Activated CD8-positive, alpha-beta memory T cell treated with anti-CD3 and anti-CD28 coated beads, Interleukin-2, amount 10 ng/mL, durations not matched to agents 7 days and 5 days (primary cell): ENCODE results near the gene KRT79. TPM values are rescaled to one million over a fixed set of nuclear protein-coding genes. Genes with fewer than 3 reads are reported as not detected.
"Not testable (repeated sequence)": the region's sequence is repeated elsewhere in the genome, so short reads cannot be mapped to it uniquely, and the experiment has no call there.

Experiments
- ATAC-seq: fragments of 150-1000 bp; cut with Tn5 transposase; one replicate; pipeline ENCODE4 v1.10.0; 2021; ENCODE audit warnings: moderate library complexity
- CTCF ChIA-PET: fragments of 350-600 bp; sonication (Branson Sonifier 250); formaldehyde crosslinking; loops from one replicate; lab custom pipeline; 2021; ENCODE audit warnings: antibody characterized with exemption; lab: Charles Lee
- DNase-seq: peaks from one replicate; pipeline ENCODE4 v3.0.0-alpha.2; 2020
- H3K27ac Mint-ChIP-seq: one replicate; pipeline ENCODE4 v1.8.0; 2021; ENCODE audit warnings: mild to moderate bottlenecking, mixed read lengths
- H3K27me3 Mint-ChIP-seq: one replicate; pipeline ENCODE4 v1.8.0; 2021; ENCODE audit warnings: mixed read lengths
- H3K36me3 Mint-ChIP-seq: one replicate; pipeline ENCODE4 v1.8.0; 2021; ENCODE audit warnings: mild to moderate bottlenecking, mixed read lengths
- H3K4me1 Mint-ChIP-seq: one replicate; pipeline ENCODE4 v1.8.0; 2021; ENCODE audit warnings: mixed read lengths
- H3K4me3 Mint-ChIP-seq: one replicate; pipeline ENCODE4 v1.8.0; 2021; ENCODE audit warnings: mild to moderate bottlenecking, moderate library complexity, mixed read lengths
- H3K9me3 Mint-ChIP-seq: one replicate; pipeline ENCODE4 v1.8.0; 2022; ENCODE audit warnings: low read depth, mixed read lengths
- total RNA-seq, 2 experiments: library from RNA; stranded (reverse); gene quantifications; one replicate each; pipeline ENCODE4 v1.2.3, GENCODE V29; 2021

Gene KRT79
- total RNA-seq, 2 experiments from 2014 or later: 0.23 TPM; not detected in 1

DNA sequence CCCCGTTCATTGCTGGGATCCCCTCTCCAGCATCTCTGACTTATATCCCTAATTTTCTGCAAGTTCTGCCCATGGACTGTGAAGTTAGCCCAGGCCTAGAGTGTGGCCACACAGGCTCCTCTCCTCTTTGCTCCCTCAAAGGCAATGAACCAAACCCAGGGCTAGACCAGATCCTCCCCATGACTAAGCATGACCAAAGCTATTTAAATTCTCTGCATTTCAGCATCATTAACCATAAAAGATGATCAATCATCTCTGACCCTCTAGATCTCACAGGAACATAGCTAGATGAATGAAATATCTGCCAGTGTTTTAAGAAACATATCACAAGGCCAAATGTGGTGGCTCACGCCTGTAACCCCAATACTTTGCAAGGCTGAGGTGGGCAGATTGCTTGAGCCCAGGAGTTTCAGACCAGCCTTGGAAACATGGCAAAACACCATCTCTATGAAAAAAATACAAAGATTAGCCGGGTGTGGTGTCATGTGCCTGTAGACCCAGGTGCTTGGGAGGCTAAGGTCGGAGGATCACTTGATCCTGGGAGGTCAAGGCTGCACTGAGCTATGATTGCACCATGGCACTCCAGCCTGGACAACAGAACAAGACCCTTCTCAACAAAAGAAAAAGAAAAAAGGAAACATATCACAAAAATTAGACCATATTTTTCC is 36.0 kb downstream of the KRT79 start:
- H3K4me3 Mint-ChIP-seq: no peak overlapping the region
- H3K36me3 Mint-ChIP-seq: no peaks in the 10 kb centered on the region
- H3K9me3 Mint-ChIP-seq: no peaks in the 10 kb centered on the region
- no peak overlapping the region for H3K27ac Mint-ChIP-seq
- DNase-seq: no peak
- CTCF ChIA-PET: no interaction called here
- H3K4me1 Mint-ChIP-seq: peaks cover 7% of the 10 kb centered on the region
- ATAC-seq: no peak
- peaks cover 9% of the 10 kb centered on the region for H3K27me3 Mint-ChIP-seq

DNA sequence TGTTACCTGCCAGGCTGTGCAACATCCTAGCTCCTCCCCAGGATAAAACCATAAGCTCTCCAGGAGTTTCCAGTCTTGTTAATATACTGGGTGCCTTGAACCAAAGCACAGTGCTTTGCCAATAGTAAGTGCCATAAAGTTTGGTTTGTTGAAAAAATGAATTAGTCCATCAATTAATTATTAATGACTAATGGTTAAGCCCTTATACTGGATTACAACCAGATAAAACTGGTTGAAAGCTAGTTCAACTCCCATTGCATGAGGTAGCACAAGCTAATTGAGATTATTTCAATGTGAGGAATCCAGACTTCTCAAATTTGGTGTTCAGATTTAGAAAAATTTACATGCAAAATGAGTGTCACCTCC is 36.6 kb downstream of the KRT79 start:
- ATAC-seq: no peak
- CTCF ChIA-PET: no interaction called here
- H3K27ac Mint-ChIP-seq: no peak overlapping the region
- peaks cover 8% of the 10 kb centered on the region for H3K27me3 Mint-ChIP-seq
- no peaks in the 10 kb centered on the region for H3K36me3 Mint-ChIP-seq
- H3K4me1 Mint-ChIP-seq: peaks cover 7% of the 10 kb centered on the region
- no peaks in the 10 kb centered on the region for H3K9me3 Mint-ChIP-seq
- no peak overlapping the region for H3K4me3 Mint-ChIP-seq
- DNase-seq: no peak

GRCh38 chr12:52796839-52797528 is 37.1 kb downstream of the KRT79 start:
- H3K36me3 Mint-ChIP-seq: no peaks in the 10 kb centered on the region
- no peaks in the 10 kb centered on the region for H3K9me3 Mint-ChIP-seq
- no peak overlapping the region for H3K4me3 Mint-ChIP-seq
- H3K27me3 Mint-ChIP-seq: peaks cover 8% of the 10 kb centered on the region
- no peak for ATAC-seq
- H3K4me1 Mint-ChIP-seq: peaks cover 7% of the 10 kb centered on the region
- H3K27ac Mint-ChIP-seq: no peak overlapping the region
- no peak for DNase-seq
- CTCF ChIA-PET: no interaction called here

DNA sequence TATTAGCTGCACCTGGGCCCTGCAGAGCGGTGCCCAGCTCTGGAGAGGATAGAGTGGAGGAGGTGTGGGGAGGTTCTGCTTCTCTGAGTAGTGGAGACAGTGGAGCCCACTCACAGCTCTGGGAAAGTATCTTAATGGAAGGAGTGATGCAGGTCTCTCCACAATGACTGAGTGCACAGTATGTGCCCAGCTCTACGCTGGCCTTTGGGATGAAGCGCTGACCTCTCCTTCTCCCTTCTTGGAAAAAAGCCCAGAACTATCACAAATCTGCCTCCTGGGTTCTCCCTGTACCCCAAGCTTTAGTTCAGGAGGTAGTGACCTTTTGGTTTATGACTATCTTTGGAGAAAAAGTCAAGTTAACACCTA is 37.7 kb downstream of the KRT79 start:
- Mint-ChIP-seq H3K4me1 (peaks cover 7% of the 10 kb centered on the region), H3K36me3 (no peaks in the 10 kb centered on the region), H3K27me3 (peaks cover 12% of the 10 kb centered on the region), H3K9me3 (no peaks in the 10 kb centered on the region), H3K27ac (no peak overlapping the region), H3K4me3 (no peak overlapping the region)
- no peak for DNase-seq
- ATAC-seq: no peak
- CTCF ChIA-PET: no interaction called here

- Mint-ChIP-seq H3K36me3 (no peaks in the 10 kb centered on the region), H3K27ac (no peak within 1 kb of the TSS), H3K4me3 (no peak within 1 kb of the TSS), H3K27me3 (peaks cover 13% of the 10 kb centered on the region), H3K9me3 (no peaks in the 10 kb centered on the region), H3K4me1 (peaks cover 7% of the 10 kb centered on the region)
- ATAC-seq (no peak), DNase-seq (no peak)
- CTCF ChIA-PET: no interaction called here
Measured at GRCh38 chr12:52795694-52796428, 38.2 kb downstream of the KRT79 start, which contains the start of gene KRT3. KRT3 (minus strand) TSS chr12:52796117; CDS start chr12:52796042, 75 bp downstream.

DNA sequence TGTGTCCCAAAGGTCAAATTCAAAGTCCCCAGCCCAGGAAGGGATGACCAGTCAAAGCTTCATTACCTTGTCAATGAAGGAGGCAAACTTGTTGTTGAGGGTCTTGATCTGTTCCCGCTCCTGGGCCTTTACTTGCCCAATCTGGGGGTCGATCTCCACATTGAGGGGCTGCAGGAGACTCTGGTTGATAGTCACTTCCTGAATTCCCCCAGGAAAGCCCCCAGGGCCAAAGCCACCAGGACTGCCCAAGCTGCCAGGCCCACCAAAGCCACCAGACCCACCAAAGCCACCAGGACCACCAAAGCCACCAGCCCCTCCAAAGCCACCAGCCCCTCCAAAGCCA is 38.8 kb downstream of the KRT79 start:
- H3K4me3 Mint-ChIP-seq, ATAC-seq, DNase-seq, H3K9me3 Mint-ChIP-seq, CTCF ChIA-PET, H3K4me1 Mint-ChIP-seq, H3K36me3 Mint-ChIP-seq, H3K27ac Mint-ChIP-seq: not testable (repeated sequence)
- H3K27me3 Mint-ChIP-seq: peaks cover 18% of the 10 kb centered on the region

GRCh38 chr12:52794479-52795331 is 39.4 kb downstream of the KRT79 start:
- H3K36me3 Mint-ChIP-seq: no peaks in the 10 kb centered on the region
- H3K9me3 Mint-ChIP-seq: no peaks in the 10 kb centered on the region
- H3K4me1 Mint-ChIP-seq: peaks cover 7% of the 10 kb centered on the region
- CTCF ChIA-PET: no interaction called here
- ATAC-seq: no peak
- peaks cover 23% of the 10 kb centered on the region for H3K27me3 Mint-ChIP-seq
- DNase-seq: no peak
- no peak overlapping the region for H3K27ac Mint-ChIP-seq
- H3K4me3 Mint-ChIP-seq: no peak overlapping the region

DNA sequence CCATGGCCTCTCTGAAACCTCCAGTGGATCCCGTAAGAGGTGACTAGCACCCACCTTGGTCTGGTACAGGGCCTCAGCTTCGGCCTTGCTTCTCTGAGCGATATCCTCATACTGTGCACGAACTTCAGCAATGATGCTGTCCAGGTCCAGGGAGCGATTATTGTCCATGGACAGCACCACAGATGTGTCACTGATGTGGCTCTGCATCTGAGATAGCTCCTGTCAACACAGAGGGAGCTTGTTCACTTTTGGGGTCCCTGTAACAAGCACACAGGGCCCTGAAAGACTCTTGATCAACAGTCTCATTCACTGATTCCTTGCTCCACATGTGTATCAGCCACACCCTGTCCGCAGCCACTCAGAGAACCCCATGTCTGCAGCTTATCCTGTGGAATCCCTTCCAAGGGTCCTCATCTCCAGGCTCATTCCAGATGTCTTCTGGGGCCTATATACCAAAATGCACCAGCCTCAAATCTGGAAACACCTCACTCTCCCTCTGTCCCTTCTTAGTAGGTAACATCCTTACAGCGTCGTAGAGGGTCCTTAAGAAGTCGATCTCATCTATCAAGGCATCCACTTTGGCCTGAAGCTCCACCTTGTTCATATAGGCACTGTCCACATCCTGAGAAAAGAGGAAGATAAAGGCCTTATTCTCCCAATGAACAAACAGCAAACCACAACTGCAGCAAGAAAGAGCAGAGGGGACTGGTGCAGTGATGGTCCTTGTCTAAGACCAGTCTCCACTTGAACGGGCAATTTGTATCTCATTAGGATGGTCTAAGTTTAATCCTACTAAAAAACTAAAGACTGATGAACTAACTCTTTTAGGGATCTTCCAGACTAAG is 41.7 kb downstream of the KRT79 start:
- CTCF ChIA-PET: no interaction called here
- Mint-ChIP-seq H3K36me3 (no peaks in the 10 kb centered on the region), H3K27ac (no peak overlapping the region), H3K9me3 (no peaks in the 10 kb centered on the region), H3K27me3 (peaks cover 37% of the 10 kb centered on the region), H3K4me1 (peaks cover 7% of the 10 kb centered on the region), H3K4me3 (no peak overlapping the region)
- DNase-seq (no peak), ATAC-seq (no peak)

DNA sequence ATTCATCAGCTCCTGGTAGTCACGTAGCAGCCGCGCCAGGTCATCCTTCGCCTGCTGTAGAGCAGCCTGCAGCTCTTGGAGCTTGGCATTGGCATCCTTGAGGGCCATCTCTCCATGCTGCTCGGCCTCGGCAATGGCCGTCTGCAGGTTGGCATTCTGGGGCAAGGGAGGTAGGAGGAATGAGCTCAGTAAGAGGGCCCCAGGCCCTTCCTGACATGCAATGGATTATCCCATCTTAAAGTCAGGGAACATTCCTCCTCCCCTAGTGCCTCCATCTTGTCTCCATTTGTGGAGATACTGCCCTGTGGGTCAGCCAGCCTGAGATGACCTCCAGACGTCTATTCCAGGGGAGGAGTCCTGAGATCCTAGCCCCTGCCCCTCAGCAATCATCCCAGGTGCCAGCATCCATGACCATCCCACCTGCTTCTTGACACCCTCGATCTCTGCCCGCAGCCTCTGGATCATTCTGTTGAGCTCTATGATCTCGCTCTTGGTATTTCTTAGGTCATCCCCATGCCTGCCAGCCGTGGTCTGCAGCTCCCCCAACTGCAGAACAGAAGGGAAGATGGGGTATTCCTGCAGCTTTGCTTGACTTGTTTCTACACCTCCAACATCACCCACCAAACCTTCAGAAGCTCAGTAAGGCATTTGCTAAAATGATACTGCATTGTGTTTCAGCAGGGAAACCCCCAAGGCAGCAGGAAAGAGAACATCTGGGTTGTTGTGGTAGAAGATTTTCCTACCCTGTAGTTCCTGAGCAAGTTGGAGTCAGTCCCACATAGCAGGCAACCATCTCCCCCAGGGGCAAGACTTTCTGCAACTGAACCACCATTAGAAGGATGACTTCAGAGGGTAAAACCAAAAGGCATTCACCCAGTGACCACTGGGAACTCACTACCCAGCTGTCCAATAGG is 42.6 kb downstream of the KRT79 start:
- CTCF ChIA-PET: interaction anchor here (0.5 kb wide), 1 partner anchor 144 kb away, joined by 4 read pairs; no protein-coding TSS in a partner anchor
- Mint-ChIP-seq H3K4me1 (peaks cover 7% of the 10 kb centered on the region), H3K4me3 (no peak overlapping the region)

GRCh38 chr12:52790427-52791270 is 43.5 kb downstream of the KRT79 start:
- no peak for DNase-seq
- Mint-ChIP-seq H3K9me3 (no peaks in the 10 kb centered on the region), H3K36me3 (no peaks in the 10 kb centered on the region), H3K27ac (no peak overlapping the region), H3K4me3 (no peak overlapping the region), H3K4me1 (peaks cover 7% of the 10 kb centered on the region), H3K27me3 (peaks cover 39% of the 10 kb centered on the region)
- CTCF ChIA-PET: interaction anchor here (0.5 kb wide), 1 partner anchor 145 kb away, joined by 4 read pairs; no protein-coding TSS in a partner anchor
- no peak for ATAC-seq

More for the DNA sequence above, 42.6 kb downstream of the KRT79 start:
- Mint-ChIP-seq H3K27me3 (peaks cover 37% of the 10 kb centered on the region), H3K36me3 (no peaks in the 10 kb centered on the region), H3K9me3 (no peaks in the 10 kb centered on the region), H3K27ac (no peak overlapping the region)
- DNase-seq: no peak
- no peak for ATAC-seq
